ENCODE results near the gene DGKG. TPM values are rescaled to one million over a fixed set of nuclear protein-coding genes. Genes with fewer than 3 reads are reported as not detected.

The DGKG gene
- total and polyA plus RNA-seq, 2 of the 8 experiments (the other 6 are each of a cell fraction or from before 2014, with no cell fraction given), result 0.30 to 0.48 TPM

GRCh38 chr3:186226482-186226881, 135.6 kb downstream of the DGKG start:
- Histone ChIP-seq H3K56ac (replicated peaks; ENCODE audit: insufficient read length, low read depth, low read length) (no peak overlapping the region), H2BK12ac (ENCODE audit: low read depth, low read length) (no peak overlapping the region), H3K4ac (replicated peaks; ENCODE audit: insufficient read length, low read depth, low read length) (no peak overlapping the region), H2BK20ac (ENCODE audit: low read length) (no peak overlapping the region), H4K91ac (replicated peaks; ENCODE audit: insufficient read length, low read length) (no peak overlapping the region), H3K14ac (ENCODE audit: insufficient read length) (no peak overlapping the region), H2BK15ac (ENCODE audit: low read length) (no peak overlapping the region), H3K23me2 (ENCODE audit: low read depth, low read length) (no peaks in the 10 kb centered on the region), H3K4me2 (ENCODE audit: insufficient read depth in 1 of 2, low read depth in 2 of 2, low read length in 2 of 2) (no peak overlapping the region), H2BK120ac (replicated peaks; ENCODE audit: low read depth, low read length) (no peak overlapping the region), H3K4me3 (ENCODE audit: extremely low read depth in 1 of 4, insufficient read depth in 2 of 4, low read depth in 3 of 4, low read length in 4 of 4) (no peak overlapping the region), H3K27ac (ENCODE audit: low read depth, low read length) (no peak overlapping the region), H3K9me3 (ENCODE audit: insufficient read depth in 2 of 2, low read depth in 1 of 2, low read length in 1 of 2) (no peaks in the 10 kb centered on the region), H2AFZ (ENCODE audit: low read length) (no peak overlapping the region), H3K9ac (replicated peaks in 1 of 4; ENCODE audit: extremely low read depth in 1 of 4, low read depth in 3 of 4, low read length in 3 of 4) (no peak overlapping the region), H4K5ac (ENCODE audit: insufficient read length, low read depth, low read length) (no peak overlapping the region), H3K23ac (ENCODE audit: insufficient read length) (no peak overlapping the region), H2BK5ac (ENCODE audit: low read depth, low read length) (no peak overlapping the region), H3K79me1 (ENCODE audit: low read depth, low read length) (no peaks in the 10 kb centered on the region), H3K4me1 (replicated peaks in 1 of 4; ENCODE audit: control insufficient read depth in 3 of 4, insufficient read depth in 4 of 4, low read length in 3 of 4) (peaks cover 0 to 6% (median 0%) of the 10 kb centered on the region in 4 experiments; a peak in 1 of 7 replicates), H3K36me3 (ENCODE audit: control insufficient read depth in 2 of 4, insufficient read depth in 4 of 4, low read length in 3 of 4) (no peaks in the 10 kb centered on the region), H4K8ac (ENCODE audit: extremely low read depth, insufficient read depth, low read length) (no peak overlapping the region), H3K27me3 (replicated peaks in 1 of 4; ENCODE audit: control insufficient read depth in 3 of 4, extremely low read depth in 1 of 4, insufficient read depth in 3 of 4, low read length in 3 of 4) (peaks cover 0 to 2% (median 0%) of the 10 kb centered on the region in 4 experiments; a peak in 1 of 7 replicates), H4K20me1 (replicated peaks in 1 of 2; ENCODE audit: control insufficient read depth in 1 of 2, insufficient read depth in 2 of 2, low read length in 2 of 2) (no peaks in the 10 kb centered on the region), H2AK5ac (ENCODE audit: low read depth, low read length) (no peak overlapping the region), H3K18ac (ENCODE audit: extremely low read depth, low read length) (no peak overlapping the region), H3K79me2 (ENCODE audit: control insufficient read depth in 1 of 2, insufficient read depth in 2 of 2, low read length in 2 of 2) (no peaks in the 10 kb centered on the region)
- 78% methylated on average over 2 of the region's 2 CpGs; no CpG with 5 or more reads in 1 of the 2 experiments for WGBS, 2 experiments (ENCODE audit: extremely low coverage in 1 of 2, insufficient coverage in 1 of 2, insufficient read length in 1 of 2, insufficient replicate concordance in 2 of 2, low coverage in 1 of 2, low lambda C conversion rate in 2 of 2, missing lambda C conversion rate in 1 of 2)
- POLR2A ChIA-PET (ENCODE audit: partially characterized antibody), result no interaction called here
- DNase-seq (ENCODE audit: low read depth in 1 of 2, low spot score in 2 of 2) (no peak), FAIRE-seq (no peak)
- CTCF ChIA-PET (ENCODE audit: partially characterized antibody), result interaction anchor here (1.0 to 1.7 kb wide), 5 partner anchors 11 to 510 kb away, joined by 3 to 6 read pairs (median 4); no protein-coding TSS in a partner anchor
